Mucosa of rectum (tissue), 2 donors: ENCODE measurements around the gene PLSCR3.

ENCODE experiments used
- H3K27ac ChIP-seq, 2 donors: one replicate each; pipeline ENCODE4 v1.7.0; 2013; ENCODE audit warnings: inconsistent platforms in 2 of 2, low read depth in 2 of 2, low read length in 2 of 2
- H3K27me3 ChIP-seq, 2 donors: one replicate each; pipeline ENCODE4 v1.7.0; 2013; ENCODE audit warnings: low read length in 2 of 2; ENCODE audit not compliant: control insufficient read depth in 2 of 2, insufficient read depth in 2 of 2
- H3K36me3 ChIP-seq, 2 donors: one replicate each; pipeline ENCODE4 v1.7.0; 2013; ENCODE audit warnings: low read length in 2 of 2; ENCODE audit not compliant: control insufficient read depth in 2 of 2, insufficient read depth in 2 of 2
- H3K4me1 ChIP-seq, 2 donors: one replicate each; pipeline ENCODE4 v1.7.0; 2013; ENCODE audit warnings: low read length in 2 of 2, mild to moderate bottlenecking in 1 of 2; ENCODE audit not compliant: control insufficient read depth in 2 of 2, insufficient read depth in 2 of 2
- H3K4me3 ChIP-seq, 2 donors: one replicate each; pipeline ENCODE4 v1.7.0; 2013; ENCODE audit warnings: low read length in 2 of 2
- H3K9ac ChIP-seq, 2 donors: one replicate each; pipeline ENCODE4 v1.7.0; 2013; ENCODE audit warnings: low read length in 2 of 2, low read depth in 1 of 2, mild to moderate bottlenecking in 1 of 2
- H3K9me3 ChIP-seq, 2 donors: one replicate each; pipeline ENCODE4 v1.7.0; 2013; ENCODE audit warnings: low read length in 2 of 2; ENCODE audit not compliant: control insufficient read depth in 2 of 2
- donor health status: healthy.
- donor health status: Normal muscosa, but diverticular disease.

PLSCR3 gene

DNA sequence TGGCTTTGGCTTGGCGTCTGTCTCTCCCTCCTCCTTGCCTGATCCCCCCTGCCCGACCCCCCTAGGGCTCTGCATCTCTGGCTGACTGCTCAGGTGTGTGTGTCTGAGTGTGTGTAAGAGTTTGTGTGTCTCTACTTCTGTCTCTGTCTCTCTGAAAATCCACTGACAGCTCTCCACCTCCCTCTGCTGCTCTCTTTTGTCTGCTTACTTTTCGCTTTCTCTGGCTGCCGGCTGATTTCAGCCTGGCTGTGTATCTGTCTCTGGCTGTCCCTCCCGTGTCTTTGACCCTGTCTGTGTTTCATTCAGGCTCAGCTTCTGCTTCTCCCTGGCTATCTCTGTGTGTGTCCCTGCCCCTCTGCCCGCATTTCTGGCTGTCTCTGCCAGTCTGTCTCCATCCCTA is 22.0 kb upstream of the PLSCR3 start:
- Histone ChIP-seq H3K9me3 (no peaks in the 10 kb centered on the region), H3K4me3 (no peak overlapping the region), H3K9ac (no peak overlapping the region), H3K4me1 (no peaks in the 10 kb centered on the region), H3K27ac (no peak overlapping the region), H3K27me3 (no peaks in the 10 kb centered on the region), H3K36me3 (no peaks in the 10 kb centered on the region)

GRCh38 chr17:7415784-7416183 is 21.5 kb upstream of the PLSCR3 start:
- Histone ChIP-seq H3K4me1 (no peaks in the 10 kb centered on the region), H3K4me3 (no peak overlapping the region), H3K9me3 (no peaks in the 10 kb centered on the region), H3K27ac (no peak overlapping the region), H3K27me3 (no peaks in the 10 kb centered on the region), H3K36me3 (no peaks in the 10 kb centered on the region), H3K9ac (no peak overlapping the region)

DNA sequence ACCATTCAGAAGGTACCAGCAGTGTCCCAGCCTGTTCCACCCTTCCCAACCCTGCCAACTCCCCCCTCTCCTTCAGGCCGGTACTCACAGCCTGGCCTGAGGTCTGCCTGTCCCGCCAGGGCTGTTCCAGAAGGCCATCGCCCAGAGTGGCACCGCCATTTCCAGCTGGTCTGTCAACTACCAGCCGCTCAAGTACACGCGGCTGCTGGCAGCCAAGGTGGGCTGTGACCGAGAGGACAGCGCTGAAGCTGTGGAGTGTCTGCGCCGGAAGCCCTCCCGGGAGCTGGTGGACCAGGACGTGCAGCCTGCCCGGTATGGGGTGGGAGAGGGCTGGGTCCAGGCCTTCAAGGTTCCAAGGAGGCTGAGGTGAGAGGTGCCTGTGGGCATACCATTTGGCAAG is 20.5 kb upstream of the PLSCR3 start:
- Histone ChIP-seq H3K9ac (no peak overlapping the region), H3K27me3 (no peaks in the 10 kb centered on the region), H3K27ac (no peak overlapping the region), H3K4me1 (no peaks in the 10 kb centered on the region), H3K9me3 (no peaks in the 10 kb centered on the region), H3K4me3 (no peak overlapping the region), H3K36me3 (no peaks in the 10 kb centered on the region)

DNA sequence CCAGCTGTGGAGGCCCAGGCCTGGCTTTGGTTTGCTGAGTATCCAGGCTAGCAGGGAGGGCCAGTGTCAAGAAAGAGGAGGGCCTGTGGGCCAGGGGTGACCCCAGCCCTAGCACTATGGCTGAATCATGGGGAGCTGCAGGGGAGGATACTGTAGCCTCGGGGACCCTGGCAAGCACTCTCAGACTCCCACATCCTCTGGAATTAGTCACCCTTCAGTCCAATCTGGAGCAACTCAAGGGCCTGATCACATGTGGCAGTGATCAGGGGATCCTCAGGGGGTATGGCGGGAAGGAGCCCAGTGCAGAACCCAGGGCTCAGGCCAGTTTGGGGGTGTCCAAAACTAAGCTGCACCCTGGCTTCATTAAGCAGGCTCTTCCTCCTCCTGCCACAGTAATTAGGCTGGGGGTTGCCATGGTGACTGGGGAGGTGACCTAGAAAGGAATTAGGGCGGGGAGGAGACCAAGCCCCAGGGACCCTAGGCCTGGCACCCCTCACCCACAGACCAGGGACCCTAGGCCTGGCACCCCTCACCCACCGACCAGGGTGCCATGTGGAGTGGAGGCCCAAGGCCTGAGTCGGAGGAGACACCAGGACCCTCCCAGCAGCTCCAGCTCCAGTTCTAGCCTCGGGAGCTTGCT is 19.1 kb upstream of the PLSCR3 start:
- Histone ChIP-seq H3K9me3 (no peaks in the 10 kb centered on the region), H3K27me3 (no peaks in the 10 kb centered on the region), H3K4me1 (no peaks in the 10 kb centered on the region), H3K27ac (no peak overlapping the region), H3K9ac (no peak overlapping the region), H3K4me3 (no peak overlapping the region), H3K36me3 (no peaks in the 10 kb centered on the region)

DNA sequence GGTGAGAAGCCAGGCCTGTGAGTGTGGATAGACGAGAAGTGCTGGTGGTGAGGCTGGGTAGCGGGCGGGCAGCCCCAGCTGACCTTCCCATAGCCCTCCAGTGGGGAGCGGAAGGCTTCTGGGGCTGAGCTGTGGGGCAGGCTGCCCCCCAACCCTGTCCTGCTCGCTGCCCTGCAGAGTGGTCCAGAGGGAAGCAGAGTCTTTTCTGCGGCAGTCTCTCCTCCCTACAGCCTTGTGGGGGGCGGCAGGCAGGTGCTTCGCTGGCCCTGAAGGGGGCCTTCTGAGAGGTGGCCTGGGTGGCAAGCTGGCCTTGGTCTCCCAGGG is 17.1 kb upstream of the PLSCR3 start:
- peaks cover 0 to 3% of the 10 kb centered on the region in 2 donors for H3K27me3 ChIP-seq
- no peaks in the 10 kb centered on the region for H3K36me3 ChIP-seq
- H3K9ac ChIP-seq, result no peak overlapping the region
- no peak overlapping the region for H3K27ac ChIP-seq
- H3K4me3 ChIP-seq, result no peak overlapping the region
- no peaks in the 10 kb centered on the region for H3K9me3 ChIP-seq
- H3K4me1 ChIP-seq, result no peaks in the 10 kb centered on the region

- no peak overlapping the region for H3K4me3 ChIP-seq
- H3K27ac ChIP-seq, result no peak overlapping the region
- no peaks in the 10 kb centered on the region for H3K36me3 ChIP-seq
- no peak overlapping the region for H3K9ac ChIP-seq
- no peaks in the 10 kb centered on the region for H3K9me3 ChIP-seq
- H3K27me3 ChIP-seq, result peaks cover 0 to 8% of the 10 kb centered on the region in 2 donors
- no peaks in the 10 kb centered on the region for H3K4me1 ChIP-seq
Measured at GRCh38 chr17:7410634-7411426, 16.5 kb upstream of the PLSCR3 start.

DNA sequence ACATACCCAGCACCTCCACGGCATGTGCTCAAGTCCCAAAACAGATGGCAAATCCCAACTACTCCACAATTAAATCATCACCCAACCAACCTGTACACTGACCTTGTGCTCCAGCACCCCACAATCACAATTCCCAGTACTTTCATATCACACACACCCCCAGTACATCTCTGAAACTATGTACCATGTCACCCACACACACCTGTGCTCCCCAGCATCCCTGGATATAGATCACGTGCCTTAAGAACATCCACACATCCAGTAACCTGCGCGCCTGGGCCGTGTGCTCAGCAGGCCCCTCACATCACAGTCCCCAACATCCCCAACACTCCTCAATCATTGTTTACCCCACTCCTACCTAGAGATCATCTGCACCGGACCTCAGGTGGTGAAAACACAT is 15.4 kb upstream of the PLSCR3 start:
- Histone ChIP-seq H3K4me3 (no peak overlapping the region), H3K4me1 (no peaks in the 10 kb centered on the region), H3K36me3 (no peaks in the 10 kb centered on the region), H3K27me3 (peaks cover 0 to 12% of the 10 kb centered on the region in 2 donors), H3K9me3 (no peaks in the 10 kb centered on the region), H3K27ac (no peak overlapping the region), H3K9ac (no peak overlapping the region)

- no peaks in the 10 kb centered on the region for H3K36me3 ChIP-seq
- no peaks in the 10 kb centered on the region for H3K4me1 ChIP-seq
- no peaks in the 10 kb centered on the region for H3K9me3 ChIP-seq
- no peak overlapping the region for H3K9ac ChIP-seq
- peaks cover 0 to 12% of the 10 kb centered on the region in 2 donors for H3K27me3 ChIP-seq
- no peak overlapping the region for H3K4me3 ChIP-seq
- H3K27ac ChIP-seq, result no peak overlapping the region
Measured at GRCh38 chr17:7408863-7409262, 14.5 kb upstream of the PLSCR3 start.

- H3K9ac ChIP-seq, result no peak overlapping the region
- H3K27me3 ChIP-seq, result peaks cover 0 to 12% of the 10 kb centered on the region in 2 donors
- H3K4me3 ChIP-seq, result no peak overlapping the region
- H3K4me1 ChIP-seq, result no peaks in the 10 kb centered on the region
- H3K36me3 ChIP-seq, result no peaks in the 10 kb centered on the region
- no peak overlapping the region for H3K27ac ChIP-seq
- H3K9me3 ChIP-seq, result no peaks in the 10 kb centered on the region
Measured at GRCh38 chr17:7408252-7408727, 14.0 kb upstream of the PLSCR3 start.

DNA sequence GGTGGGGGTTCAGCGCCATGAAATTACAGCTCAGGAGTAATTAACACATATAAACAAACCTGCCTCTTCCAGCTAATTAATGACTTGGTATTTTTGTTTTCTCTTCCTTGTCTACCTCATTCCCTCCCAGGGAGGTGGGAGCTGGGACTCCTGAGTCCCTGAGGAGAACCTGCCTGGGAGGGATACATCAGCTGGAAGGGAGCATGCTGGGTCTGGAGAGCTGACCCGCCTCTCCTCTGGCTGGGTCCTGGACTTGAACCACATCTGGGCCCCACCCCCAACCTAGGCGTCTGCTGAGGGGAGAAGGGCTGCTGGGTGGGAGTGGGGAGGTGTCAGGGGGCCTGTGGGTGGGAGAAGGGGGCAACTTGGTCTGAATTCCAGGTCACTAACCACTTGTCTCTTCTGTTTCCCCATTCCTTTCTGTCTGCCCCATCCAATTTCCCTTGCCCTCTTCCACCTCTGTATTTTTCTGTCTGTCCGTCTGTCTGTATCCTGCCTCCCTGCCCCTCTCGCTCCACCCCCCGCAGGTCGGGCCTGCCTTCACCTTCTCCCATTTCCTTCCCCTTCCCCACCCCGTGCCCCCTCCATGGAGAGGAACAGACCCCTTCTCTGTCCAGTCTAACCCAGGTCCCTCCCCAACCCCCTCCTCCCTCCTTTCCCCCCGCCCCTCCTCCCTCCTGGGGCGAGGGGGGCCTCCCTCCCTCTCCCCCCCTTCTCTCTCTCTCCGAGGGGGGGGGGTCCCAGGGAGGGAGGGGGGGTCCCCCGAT is 13.3 kb upstream of the PLSCR3 start, which contains the start of gene NLGN2:
NLGN2 (plus strand) TSS at position 361 of the 767 bp plus-strand sequence. CDS start 411 bp downstream, outside the sequence.
- peaks cover 0 to 12% of the 10 kb centered on the region in 2 donors for H3K27me3 ChIP-seq
- H3K9me3 ChIP-seq, result no peaks in the 10 kb centered on the region
- no peaks in the 10 kb centered on the region for H3K36me3 ChIP-seq
- H3K4me3 ChIP-seq, result no peak within 1 kb of the TSS
- no peak within 1 kb of the TSS for H3K9ac ChIP-seq
- H3K4me1 ChIP-seq, result peaks cover 5 to 6% of the 10 kb centered on the region in 2 donors
- no peak within 1 kb of the TSS for H3K27ac ChIP-seq
